ENCODE data around the gene CHCHD2.
A peak's percentile ranks its signal among the peaks of the same experiment; 100 is the strongest.
"Not testable (repeated sequence)": the region's sequence is repeated elsewhere in the genome, so short reads cannot be mapped to it uniquely, and the experiment has no call there.

CHCHD2 gene

GRCh38 chr7:56106108-56107073 lies at the start of gene CHCHD2:
Gene CHCHD2 (minus strand): TSS chr7:56106476. CDS start chr7:56106413, 63 bp downstream.
- peak; percentile 98 for DNase-seq

GRCh38 chr7:56131062-56131461 lies 24.8 kb upstream of the CHCHD2 start:
- not testable (repeated sequence) for DNase-seq

GRCh38 chr7:56127241-56127975 lies 21.1 kb upstream of the CHCHD2 start:
- DNase-seq = no peak

GRCh38 chr7:56125831-56126230 lies 19.6 kb upstream of the CHCHD2 start:
- DNase-seq = no peak

- no peak for DNase-seq
Measured at GRCh38 chr7:56124981-56125380, 18.7 kb upstream of the CHCHD2 start.

- DNase-seq = no peak
Measured at GRCh38 chr7:56121440-56121839, 15.2 kb upstream of the CHCHD2 start.

- no peak for DNase-seq
Measured at GRCh38 chr7:56115852-56116538, 9.7 kb upstream of the CHCHD2 start, which contains the start of gene NUPR2. Gene NUPR2 (minus strand): TSS chr7:56116417. CDS start chr7:56116314, 103 bp downstream.

- not testable (repeated sequence) for DNase-seq
Measured at GRCh38 chr7:56112244-56112643, 6.0 kb upstream of the CHCHD2 start.

- no peak for DNase-seq
Measured at GRCh38 chr7:56110611-56111010, 4.3 kb upstream of the CHCHD2 start.

- DNase-seq = no peak
Measured at GRCh38 chr7:56107954-56108258, 1.6 kb upstream of the CHCHD2 start.

- peak; percentile 51 for DNase-seq
Measured at GRCh38 chr7:56105508-56105907, 768 bp downstream of the CHCHD2 start.

- not testable (repeated sequence) for DNase-seq
Measured at GRCh38 chr7:56104138-56104537, 2.1 kb downstream of the CHCHD2 start.

GRCh38 chr7:56099653-56100052 lies 6.6 kb downstream of the CHCHD2 start:
- DNase-seq = no peak

- DNase-seq = not testable (repeated sequence)
Measured at GRCh38 chr7:56098187-56099008, 7.9 kb downstream of the CHCHD2 start.

GRCh38 chr7:56097700-56098099 lies 8.6 kb downstream of the CHCHD2 start:
- DNase-seq = peak; percentile 16

- DNase-seq = no peak
Measured at GRCh38 chr7:56092789-56093531, 13.3 kb downstream of the CHCHD2 start, which contains the start of gene PHKG1. Gene PHKG1 (minus strand): TSS chr7:56092952. CDS start chr7:56088941, 4,011 bp downstream.

- DNase-seq = not testable (repeated sequence)
Measured at GRCh38 chr7:56092388-56092787, 13.9 kb downstream of the CHCHD2 start.

- DNase-seq = no peak
Measured at GRCh38 chr7:56091591-56091990, 14.7 kb downstream of the CHCHD2 start.

- DNase-seq = no peak
Measured at GRCh38 chr7:56087445-56087844, 18.8 kb downstream of the CHCHD2 start.

- DNase-seq = no peak
Measured at GRCh38 chr7:56086761-56087160, 19.5 kb downstream of the CHCHD2 start.

- DNase-seq = no peak
Measured at GRCh38 chr7:56083150-56083785, 23.0 kb downstream of the CHCHD2 start.
